Parathyroid adenoma (tissue), 2 donors: Measurements from ENCODE around the gene ATRN.

ENCODE experiments used
- H2AFZ ChIP-seq: fragments of 300-600 bp; sonication (generic); one replicate; pipeline ENCODE4 v1.7.0; 2017; ENCODE audit warnings: antibody characterized with exemption, mild to moderate bottlenecking
- H3K27ac ChIP-seq: fragments of 300-600 bp; sonication (generic); one replicate; pipeline ENCODE4 v1.7.0; 2017
- H3K27me3 ChIP-seq: fragments of 300-600 bp; sonication (generic); one replicate; pipeline ENCODE4 v1.7.0; 2017; ENCODE audit warnings: low read length; ENCODE audit not compliant: control insufficient read depth, insufficient read depth
- H3K36me3 ChIP-seq: fragments of 300-600 bp; sonication (generic); one replicate; pipeline ENCODE4 v1.7.0; 2017; ENCODE audit warnings: low read length; ENCODE audit not compliant: control insufficient read depth, insufficient read depth
- H3K4me1 ChIP-seq: fragments of 300-600 bp; sonication (generic); one replicate; pipeline ENCODE4 v1.7.0; 2017; ENCODE audit warnings: control low read depth
- H3K4me2 ChIP-seq: fragments of 300-600 bp; sonication (generic); one replicate; pipeline ENCODE4 v1.7.0; 2017; ENCODE audit warnings: low read length
- H3K4me3 ChIP-seq: fragments of 300-600 bp; sonication (generic); one replicate; pipeline ENCODE4 v1.7.0; 2017; ENCODE audit warnings: low read depth, low read length
- H3K79me2 ChIP-seq: fragments of 300-600 bp; sonication (generic); one replicate; pipeline ENCODE4 v1.7.0; 2017; ENCODE audit warnings: control low read depth
- H3K9ac ChIP-seq: fragments of 300-600 bp; sonication (generic); one replicate; pipeline ENCODE4 v1.7.0; 2017; ENCODE audit warnings: mild to moderate bottlenecking
- H3K9me3 ChIP-seq: fragments of 300-600 bp; sonication (generic); one replicate; pipeline ENCODE4 v1.7.0; 2017; ENCODE audit warnings: low read length; ENCODE audit not compliant: control insufficient read depth
- CTCF ChIP-seq: fragments of 300-600 bp; sonication (generic); IDR thresholded peaks from one replicate; pipeline ENCODE4 v1.7.0; 2017; ENCODE audit warnings: antibody characterized with exemption, mild to moderate bottlenecking
- donor health status: primary hyperparathyroidism.

ATRN gene

DNA sequence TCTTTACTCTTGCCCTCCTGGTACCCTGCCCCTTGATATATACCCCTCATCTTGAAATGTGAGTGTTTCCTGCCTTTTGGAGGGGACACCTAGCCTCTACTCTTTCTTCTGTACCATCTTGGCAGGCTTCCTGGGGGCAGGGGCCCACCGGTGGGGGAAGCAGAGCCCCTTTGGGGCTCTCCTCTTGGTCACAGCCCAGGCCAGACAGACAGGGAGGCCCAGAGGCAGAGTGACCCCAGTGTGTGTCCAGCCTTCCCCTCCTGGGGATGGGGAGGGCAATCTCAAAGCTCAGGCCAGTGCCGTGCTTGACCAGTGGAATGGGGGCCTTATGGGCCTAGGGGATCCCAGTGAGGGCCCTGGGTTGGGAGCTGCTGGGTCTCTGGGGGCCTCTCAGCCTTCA is 207.4 kb downstream of the ATRN start:
- Histone ChIP-seq H3K27me3 (peaks cover 7% of the 10 kb centered on the region), H3K36me3 (no peaks in the 10 kb centered on the region), H3K4me3 (no peak overlapping the region), H3K4me1 (no peaks in the 10 kb centered on the region), H3K79me2 (no peaks in the 10 kb centered on the region), H3K9ac (no peak overlapping the region), H3K9me3 (no peaks in the 10 kb centered on the region), H2AFZ (no peak overlapping the region), H3K27ac (no peak overlapping the region), H3K4me2 (no peak overlapping the region)
- TF ChIP-seq CTCF, result no peak

GRCh38 chr20:3678856-3679720 is 208.3 kb downstream of the ATRN start:
- no peaks in the 10 kb centered on the region for H3K79me2 ChIP-seq
- no peaks in the 10 kb centered on the region for H3K9me3 ChIP-seq
- H3K27ac ChIP-seq, result no peak overlapping the region
- H3K4me2 ChIP-seq, result no peak overlapping the region
- H3K4me1 ChIP-seq, result no peaks in the 10 kb centered on the region
- peaks cover 3% of the 10 kb centered on the region for H3K27me3 ChIP-seq
- no peak for TF ChIP-seq CTCF
- H2AFZ ChIP-seq, result no peak overlapping the region
- H3K36me3 ChIP-seq, result no peaks in the 10 kb centered on the region
- no peak overlapping the region for H3K9ac ChIP-seq
- no peak overlapping the region for H3K4me3 ChIP-seq

DNA sequence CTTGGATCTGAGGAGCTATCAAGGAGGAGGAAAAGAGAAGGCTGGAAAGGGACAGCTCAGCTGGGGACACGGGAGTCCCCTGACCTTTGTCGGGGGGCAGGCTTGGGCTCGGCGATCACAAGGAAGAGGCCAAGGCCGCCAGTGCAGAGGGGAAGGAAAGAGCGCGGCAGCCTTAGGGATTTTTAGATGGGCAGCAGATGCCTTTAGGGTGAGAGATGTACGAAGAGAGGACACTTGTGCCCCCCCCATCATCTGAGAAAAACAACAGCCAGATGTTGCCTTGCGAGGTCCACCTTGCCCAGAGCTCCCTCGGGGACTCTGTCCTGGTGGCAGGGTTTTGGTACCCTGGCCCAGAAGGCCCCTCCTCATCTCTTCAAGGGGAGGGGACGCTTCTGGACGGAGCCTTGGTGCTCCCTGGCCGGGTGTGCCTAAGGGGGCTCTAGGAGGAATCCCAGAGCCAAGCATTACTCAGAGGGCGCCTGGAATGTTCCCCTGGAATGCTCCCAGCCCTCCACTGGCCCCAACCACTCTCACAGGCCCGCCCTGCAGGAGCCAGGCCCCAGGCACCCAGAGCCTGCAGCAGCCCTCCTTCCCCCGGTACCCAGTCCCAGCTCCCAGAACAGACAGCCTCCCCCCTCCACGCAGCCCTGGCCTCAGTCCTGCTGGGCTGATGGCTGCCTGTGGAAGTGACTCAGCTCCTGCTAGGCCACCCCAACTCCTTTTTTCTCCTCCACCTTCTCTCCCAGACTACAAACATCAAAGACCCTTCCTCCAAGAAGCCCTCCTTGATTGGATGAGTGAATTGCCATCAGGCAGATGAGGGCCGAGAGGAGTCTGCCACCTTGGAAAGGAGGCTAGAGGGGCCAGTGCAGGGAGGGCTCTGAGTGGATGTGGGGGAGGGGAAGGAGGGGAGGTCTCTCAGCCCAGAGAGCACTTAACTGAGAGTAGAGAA is 209.2 kb downstream of the ATRN start:
- Histone ChIP-seq H3K27ac (no peak overlapping the region), H3K9ac (no peak overlapping the region), H3K27me3 (no peaks in the 10 kb centered on the region), H3K4me1 (no peaks in the 10 kb centered on the region), H3K4me3 (no peak overlapping the region), H2AFZ (no peak overlapping the region), H3K36me3 (no peaks in the 10 kb centered on the region), H3K79me2 (no peaks in the 10 kb centered on the region), H3K4me2 (no peak overlapping the region), H3K9me3 (no peaks in the 10 kb centered on the region)
- no peak for TF ChIP-seq CTCF

DNA sequence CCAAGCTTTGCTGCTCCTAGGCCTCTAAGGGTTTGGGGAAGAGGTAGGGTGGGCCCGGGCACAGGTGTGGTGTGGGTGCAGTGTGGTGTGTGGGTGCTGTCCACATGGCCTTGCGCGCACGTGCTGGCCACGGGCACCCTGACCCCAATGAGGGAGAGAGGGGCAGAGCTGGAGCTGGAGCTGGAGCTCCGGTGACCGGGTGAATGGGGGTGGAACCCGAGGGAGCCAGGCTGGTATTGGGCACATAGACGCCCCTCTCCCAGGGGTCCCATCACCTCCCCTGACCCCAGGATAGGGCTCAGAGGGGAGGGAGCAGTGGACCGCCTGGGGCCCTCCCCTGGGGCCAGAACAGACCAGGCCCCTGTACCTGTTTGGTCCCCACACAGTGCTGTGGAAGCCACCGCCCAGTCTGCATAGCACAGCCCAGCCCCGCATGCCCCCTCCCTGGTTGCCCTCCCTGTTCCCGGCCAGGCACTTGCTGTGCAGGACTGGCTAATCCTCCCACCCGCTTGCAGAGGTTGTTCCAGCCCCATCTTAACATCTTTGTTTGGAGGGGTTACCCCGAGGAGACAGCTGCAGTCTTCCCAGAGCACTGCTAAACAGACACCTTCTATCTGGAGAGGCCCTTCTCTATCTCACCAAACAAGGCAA is 210.0 kb downstream of the ATRN start:
- Histone ChIP-seq H3K4me1 (no peaks in the 10 kb centered on the region), H2AFZ (no peak overlapping the region), H3K27me3 (no peaks in the 10 kb centered on the region), H3K9ac (no peak overlapping the region), H3K79me2 (no peaks in the 10 kb centered on the region), H3K9me3 (no peaks in the 10 kb centered on the region), H3K4me3 (no peak overlapping the region), H3K36me3 (no peaks in the 10 kb centered on the region), H3K4me2 (no peak overlapping the region), H3K27ac (no peak overlapping the region)
- TF ChIP-seq CTCF, result no peak
